A549 (cell line): ENCODE measurements around the gene XPNPEP1. TPM values are rescaled to one million over a fixed set of nuclear protein-coding genes. Genes with fewer than 3 reads are reported as not detected.

Experiments
- ATAC-seq, 2 experiments: fragments of 200-7000 bp in 1 of 2; fragments of >200 bp in 1 of 2; cut with Nextera tagmentation in 1 of 2; cut with Tn5 transposase in 1 of 2; 3 replicates each; pipeline versions ENCODE4 v1.8.0 to v1.9.1; 2018 to 2020; ENCODE audit warnings: mild to moderate bottlenecking in 1 of 2, moderate library complexity in 1 of 2
- CTCF ChIA-PET: fragments of 300-600 bp; sonication (Branson Sonifier 250); formaldehyde crosslinking; extraction: SDS; loops from one replicate; lab custom pipeline; 2021; ENCODE audit warnings: antibody characterized with exemption, inconsistent platforms; lab: Yijun Ruan, JAX
- POLR2A ChIA-PET: fragments of 350-600 bp; formaldehyde crosslinking; extraction: SDS; loops from one replicate; lab custom pipeline; 2021; ENCODE audit warnings: antibody characterized with exemption, inconsistent platforms; lab: Yijun Ruan, JAX
- DNase-seq, 2 experiments: peaks; one replicate each; pipeline versions ENCODE4 v3.0.0 to v3.0.0-alpha.2; 2011 to 2016; ENCODE audit warnings: low read depth in 1 of 2, low spot score in 1 of 2
- FAIRE-seq: peaks from 2 replicates; lab custom pipeline; 2011; peaks lifted over from hg19 to GRCh38; lab: Jason Lieb, UNC
- H3K27ac ChIP-seq, 2 experiments: fragments of >200 bp; sonication (Bioruptor Twin); formaldehyde crosslinking; 3 replicates each; pipeline ENCODE4 v1.5.1; 2016 to 2017
- H3K4me1 ChIP-seq: fragments of >200 bp; sonication (Bioruptor Twin); formaldehyde crosslinking; 3 replicates; pipeline ENCODE4 v1.6.1; 2016
- H3K4me2 ChIP-seq: fragments of >200 bp; sonication (Bioruptor Twin); formaldehyde crosslinking; 3 replicates; pipeline ENCODE4 v1.6.1; 2016
- H3K4me3 ChIP-seq: fragments of >200 bp; sonication (Bioruptor Twin); formaldehyde crosslinking; 3 replicates; pipeline ENCODE4 v1.5.1; 2016
- H3K9me3 ChIP-seq: fragments of >200 bp; sonication (Bioruptor Twin); formaldehyde crosslinking; 3 replicates; pipeline ENCODE4 v1.6.1; 2016
- BHLHE40 ChIP-seq: IDR thresholded peaks from 2 replicates; pipeline ENCODE4 v1.6.1; 2012; ENCODE audit warnings: low read depth, low read length, inconsistent platforms
- CBX8 ChIP-seq: fragments of 200-600 bp; sonication (generic); IDR thresholded peaks from 2 replicates; pipeline ENCODE4 v1.6.1; 2016
- CEBPB ChIP-seq, 2 experiments: fragments of >200 bp in 1 of 2; sonication (Bioruptor Twin) in 1 of 2; formaldehyde crosslinking in 1 of 2; IDR thresholded peaks; 2 replicates each; pipeline ENCODE4 v1.6.1; 2012 to 2016
- CHD2 ChIP-seq: fragments of 150-350 bp; IDR thresholded peaks from 2 replicates; pipeline ENCODE4 v1.6.1; 2014; ENCODE audit warnings: low read length; ENCODE audit not compliant: partially characterized antibody
- CTCF ChIP-seq: fragments of >200 bp; sonication (Bioruptor Twin); formaldehyde crosslinking; IDR thresholded peaks from 3 replicates; pipeline ENCODE4 v1.5.1; 2016
- EHF ChIP-seq: fragments of 250-450 bp; sonication (Bioruptor Pico); IDR thresholded peaks from 2 replicates; pipeline ENCODE4 v1.5.0; 2020; ENCODE audit warnings: mild to moderate bottlenecking
- EP300 ChIP-seq, 2 experiments: fragments of >200 bp; sonication (Bioruptor Twin); formaldehyde crosslinking; IDR thresholded peaks; 2 replicates in 1 of 2; 3 replicates in 1 of 2; pipeline ENCODE4 v1.6.1; 2016 to 2017
- FOSL2 ChIP-seq, 2 experiments: fragments of 450-650 bp in 1 of 2; fragments of >200 bp in 1 of 2; sonication (Bioruptor Twin) in 1 of 2; formaldehyde crosslinking; IDR thresholded peaks; 2 replicates each; pipeline versions ENCODE4 v1.5.0 to v1.6.1; 2016 to 2020; ENCODE audit warnings: mild to moderate bottlenecking in 1 of 2, moderate library complexity in 1 of 2
- HDAC2 ChIP-seq: fragments of 200-600 bp; sonication (generic); IDR thresholded peaks from 2 replicates; pipeline ENCODE4 v1.6.1; 2016
- HES2 ChIP-seq: fragments of >200 bp; sonication (Bioruptor Twin); formaldehyde crosslinking; IDR thresholded peaks from 2 replicates; pipeline ENCODE4 v1.6.1; 2016
- HEYL ChIP-seq: fragments of 250-450 bp; sonication (Bioruptor Pico); IDR thresholded peaks from 2 replicates; pipeline ENCODE4 v1.8.0; 2021; ENCODE audit warnings: mild to moderate bottlenecking, moderate library complexity
- HMGXB4 ChIP-seq: fragments of 250-450 bp; sonication (Bioruptor Pico); IDR thresholded peaks from 2 replicates; pipeline ENCODE4 v1.5.0; 2021; ENCODE audit warnings: mild to moderate bottlenecking, moderate library complexity, borderline replicate concordance
- JUN ChIP-seq, 2 experiments: fragments of >200 bp; sonication (Bioruptor Twin); formaldehyde crosslinking; IDR thresholded peaks; 2 replicates in 1 of 2; 3 replicates in 1 of 2; pipeline ENCODE4 v1.6.1; 2016 to 2017
- KDM5A ChIP-seq: fragments of 200-600 bp; sonication (generic); IDR thresholded peaks from 2 replicates; pipeline ENCODE4 v1.6.1; 2016; ENCODE audit warnings: antibody characterized with exemption, mild to moderate bottlenecking
- MAZ ChIP-seq: fragments of 150-350 bp; IDR thresholded peaks from 2 replicates; pipeline ENCODE4 v1.6.1; 2014; ENCODE audit warnings: antibody characterized with exemption, low read depth, low read length, borderline replicate concordance
- MYC ChIP-seq: IDR thresholded peaks from 2 replicates; pipeline ENCODE4 v1.6.1; 2012; ENCODE audit warnings: mild to moderate bottlenecking, inconsistent platforms, low read length, improper control_type of control experiment, borderline replicate concordance
- NFE2L2 ChIP-seq: fragments of 150-350 bp; conservative IDR thresholded peaks from 2 replicates; pipeline ENCODE4 v1.6.1; 2014; ENCODE audit warnings: low read length
- POLR2A ChIP-seq: IDR thresholded peaks from 2 replicates; pipeline ENCODE4 v1.6.1; 2012; ENCODE audit warnings: mild to moderate bottlenecking, low read length
- POLR2AphosphoS2 ChIP-seq: conservative IDR thresholded peaks from 2 replicates; pipeline ENCODE4 v1.6.1; 2012; ENCODE audit warnings: low read length, improper control_type of control experiment, inconsistent platforms
- RARB ChIP-seq: fragments of 250-450 bp; sonication (Bioruptor Pico); IDR thresholded peaks from 2 replicates; pipeline ENCODE4 v1.8.0; 2021; ENCODE audit warnings: mild to moderate bottlenecking, moderate library complexity
- RCOR1 ChIP-seq: fragments of 150-350 bp; IDR thresholded peaks from 2 replicates; pipeline ENCODE4 v1.6.1; 2014; ENCODE audit warnings: antibody characterized with exemption, low read length, low read depth
- RNF2 ChIP-seq: fragments of 200-600 bp; sonication (generic); IDR thresholded peaks from 2 replicates; pipeline ENCODE4 v1.6.1; 2016; ENCODE audit warnings: low read depth, mild to moderate bottlenecking, antibody characterized with exemption, moderate library complexity, borderline replicate concordance
- USF2 ChIP-seq: fragments of 450-650 bp; IDR thresholded peaks from 2 replicates; pipeline ENCODE4 v1.6.1; 2014; ENCODE audit warnings: antibody characterized with exemption
- ZC3H11A ChIP-seq: fragments of 450-650 bp; IDR thresholded peaks from 2 replicates; pipeline ENCODE4 v1.6.1; 2014; ENCODE audit warnings: antibody characterized with exemption, mild to moderate bottlenecking
- ZSCAN20 ChIP-seq: fragments of 250-450 bp; sonication (Bioruptor Pico); IDR thresholded peaks from 2 replicates; pipeline ENCODE4 v1.8.0; 2022; ENCODE audit warnings: mild to moderate bottlenecking, moderate library complexity
- WGBS: methylation state at CpG from one replicate; pipeline ENCODE4 v1.1.6; 2017; ENCODE audit errors: missing lambda C conversion rate; 5-methylcytosine and 5-hydroxymethylcytosine counted together
- polyA plus RNA-seq, 4 experiments: library from polyadenylated mRNA; depleted of rRNA in 3 of 4; stranded (reverse); fragments of >200 nt; fragmentation: RNase III in 1 of 4; extraction: RNeasy Plus Mini Kit Qiagen cat#74134 plus additional on column Dnase treatment in 1 of 4; gene quantifications; 2 replicates in 3 of 4; 3 replicates in 1 of 4; pipeline ENCODE4 v1.2.3, GENCODE V29; 2011 to 2017

XPNPEP1 gene
- polyA plus RNA-seq, 2 of the 4 experiments (the other 2 are of a cell fraction) = 32.5 to 53.9 TPM

GRCh38 chr10:109899356-109900331 is 23.7 kb downstream of the XPNPEP1 start (continued):
- no peak for TF ChIP-seq EP300 (IDR thresholded peaks at IDR 0.05)

DNA sequence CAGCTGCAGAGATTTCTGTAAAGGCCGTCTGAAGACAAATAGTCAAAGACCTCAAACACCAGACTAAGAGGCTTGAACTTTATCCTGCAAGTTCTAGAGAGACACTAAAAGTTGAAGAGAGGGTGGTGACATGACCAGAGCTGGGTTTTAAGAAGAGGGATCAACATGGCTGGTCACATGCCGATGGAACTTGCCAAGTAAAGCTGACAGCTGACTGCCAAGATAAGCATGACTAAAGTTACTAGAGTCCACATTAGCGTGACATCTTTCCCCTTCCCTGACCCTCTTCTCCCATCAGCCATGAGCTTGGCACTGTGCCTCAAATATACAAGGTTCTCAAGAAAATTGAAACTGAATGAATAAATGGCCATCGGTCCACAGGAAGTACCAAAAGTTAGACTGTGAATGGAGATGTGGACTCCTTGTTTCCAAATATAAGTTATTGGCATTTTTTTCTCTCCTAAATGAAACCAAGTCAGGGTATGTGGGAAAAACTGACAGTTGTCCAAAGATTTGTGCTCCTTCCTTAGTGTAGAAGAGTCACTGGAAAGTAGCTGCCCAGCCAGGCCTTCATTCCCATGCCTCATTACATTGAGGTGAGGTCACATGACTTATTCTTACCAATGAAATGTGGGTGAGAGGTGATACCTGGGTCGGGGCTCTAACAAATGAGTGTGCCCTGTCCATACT is 24.5 kb downstream of the XPNPEP1 start:
- H3K4me1 ChIP-seq = no peaks in the 10 kb centered on the region
- no peak for TF ChIP-seq POLR2A
- TF ChIP-seq BHLHE40 = no peak
- no peak for TF ChIP-seq ZC3H11A
- TF ChIP-seq JUN (IDR thresholded peaks at IDR 0.05) = no peak
- no peak for TF ChIP-seq ZSCAN20
- no peak for TF ChIP-seq CTCF
- no peak for TF ChIP-seq KDM5A
- no peak for TF ChIP-seq POLR2AphosphoS2
- no peak for TF ChIP-seq RARB (CRISPR knock-in tag)
- no peak for TF ChIP-seq NFE2L2
- no peak for TF ChIP-seq EP300 (IDR thresholded peaks at IDR 0.05)
- TF ChIP-seq CEBPB (IDR thresholded peaks at IDR 0.05) = no peak
- TF ChIP-seq RNF2 = no peak
- TF ChIP-seq HMGXB4 (CRISPR knock-in tag) = no peak
- no peak for TF ChIP-seq HES2
- TF ChIP-seq CHD2 = no peak
- FAIRE-seq = no peak
- POLR2A ChIA-PET = no interaction called here
- WGBS = 87% methylated on average over 5 of the region's 5 CpGs
- no peak for ATAC-seq
- no peak for DNase-seq
- no peaks in the 10 kb centered on the region for H3K9me3 ChIP-seq
- H3K4me2 ChIP-seq = no peak overlapping the region
- H3K27ac ChIP-seq = no peak overlapping the region
- CTCF ChIA-PET = interaction anchor here (1.1 to 5.7 kb wide), 4 partner anchors 15 to 117 kb away, joined by 3 to 43 read pairs (median 4); no protein-coding TSS in a partner anchor
- no peak overlapping the region for H3K4me3 ChIP-seq

GRCh38 chr10:109898007-109898406 is 25.3 kb downstream of the XPNPEP1 start:
- FAIRE-seq = no peak

More at GRCh38 chr10:109898007-109898406, 25.3 kb downstream of the XPNPEP1 start:
- TF ChIP-seq POLR2AphosphoS2 = no peak
- TF ChIP-seq EHF = no peak
- TF ChIP-seq RCOR1 = no peak
- TF ChIP-seq MYC = no peak
- TF ChIP-seq USF2 = no peak
- no peak for TF ChIP-seq JUN (IDR thresholded peaks at IDR 0.05)
- TF ChIP-seq NFE2L2 = no peak
- TF ChIP-seq CEBPB (IDR thresholded peaks at IDR 0.05) = no peak
- no peak for TF ChIP-seq MAZ
- no peak for TF ChIP-seq FOSL2 (IDR thresholded peaks at IDR 0.05)
- TF ChIP-seq FOSL2 (CRISPR knock-in tag; IDR thresholded peaks at IDR 0.05) = no peak
- no peak for TF ChIP-seq HEYL
- TF ChIP-seq KDM5A = no peak
- TF ChIP-seq HDAC2 = no peak
- no peak for TF ChIP-seq CBX8
- WGBS = 92% methylated on average over 6 of the region's 6 CpGs
- Histone ChIP-seq H3K4me3 (no peak overlapping the region), H3K27ac (no peak overlapping the region), H3K9me3 (no peaks in the 10 kb centered on the region), H3K4me2 (no peak overlapping the region), H3K4me1 (no peaks in the 10 kb centered on the region)
- no peak for DNase-seq
- ChIA-PET CTCF (interaction anchor here (1.1 to 5.7 kb wide), 3 partner anchors 14 to 20 kb away, joined by 3 to 43 read pairs (median 4); no protein-coding TSS in a partner anchor), POLR2A (no interaction called here)
- ATAC-seq = no peak
